GM18861 (cell line): ENCODE data around the gene EFCAB3.
"Not testable (repeated sequence)": the region's sequence is repeated elsewhere in the genome, so short reads cannot be mapped to it uniquely, and the experiment has no call there.

Experiments used
- ATAC-seq: cut with Tn5 transposase; IDR thresholded peaks from one replicate; pipeline ENCODE4 v1.9.1; 2021; ENCODE audit not compliant: unreplicated experiment

The EFCAB3 gene

GRCh38 chr17:62458483-62458882, 78.1 kb downstream of the EFCAB3 start:
- not testable (repeated sequence) for ATAC-seq

GRCh38 chr17:62464422-62464821, 84.1 kb downstream of the EFCAB3 start:
- not testable (repeated sequence) for ATAC-seq

- ATAC-seq: not testable (repeated sequence)
Measured at GRCh38 chr17:62465271-62465670, 84.9 kb downstream of the EFCAB3 start.
